Neural progenitor cell (in vitro differentiated cells): ENCODE results near the gene CRB3. TPM values are rescaled to one million over a fixed set of nuclear protein-coding genes. Genes with fewer than 3 reads are reported as not detected.

Experiments used
- DNase-seq: peaks from one replicate; pipeline ENCODE4 v3.0.0-alpha.2; 2016; ENCODE audit warnings: low spot score
- H2AFZ ChIP-seq: fragments of 200-600 bp; sonication (generic); replicated peaks from 2 replicates; pipeline ENCODE4 v1.6.1; 2016; ENCODE audit warnings: antibody characterized with exemption
- H3F3A ChIP-seq: fragments of 200-600 bp; sonication (generic); 2 replicates; pipeline ENCODE4 v1.6.1; 2016; ENCODE audit warnings: antibody characterized with exemption, low read depth
- H3K27ac ChIP-seq: fragments of 200-600 bp; sonication (generic); 2 replicates; pipeline ENCODE4 v1.5.1; 2016; ENCODE audit warnings: mild to moderate bottlenecking
- H3K27me3 ChIP-seq: fragments of 200-600 bp; sonication (generic); 2 replicates; pipeline ENCODE4 v1.6.1; 2016; ENCODE audit warnings: mild to moderate bottlenecking, moderate library complexity
- H3K36me3 ChIP-seq: fragments of 200-600 bp; sonication (generic); 2 replicates; pipeline ENCODE4 v1.5.1; 2016
- H3K4me1 ChIP-seq: fragments of 200-600 bp; sonication (generic); 2 replicates; pipeline ENCODE4 v1.6.1; 2016; ENCODE audit warnings: mixed run types
- H3K4me2 ChIP-seq: fragments of 200-600 bp; sonication (generic); 2 replicates; pipeline ENCODE4 v1.6.1; 2016
- H3K4me3 ChIP-seq: fragments of 200-600 bp; sonication (generic); 2 replicates; pipeline ENCODE4 v1.5.1; 2016
- H3K79me2 ChIP-seq: fragments of 200-600 bp; sonication (generic); 2 replicates; pipeline ENCODE4 v1.6.1; 2016; ENCODE audit warnings: low read depth
- H3K9ac ChIP-seq: fragments of 200-600 bp; sonication (generic); 2 replicates; pipeline ENCODE4 v1.6.1; 2016
- H3K9me3 ChIP-seq: fragments of 200-600 bp; sonication (generic); 2 replicates; pipeline ENCODE4 v1.5.1; 2016; ENCODE audit warnings: low read depth
- H4K20me1 ChIP-seq: fragments of 200-600 bp; sonication (generic); 2 replicates; pipeline ENCODE4 v1.6.1; 2016; ENCODE audit warnings: low read depth
- H3K27ac Mint-ChIP-seq: 3 replicates; pipeline ENCODE4 v1.8.0; 2021; ENCODE audit warnings: mixed read lengths
- H3K27me3 Mint-ChIP-seq: 2 replicates; pipeline ENCODE4 v1.8.0; 2022; ENCODE audit warnings: low read depth, mild to moderate bottlenecking, inconsistent platforms, moderate library complexity, mixed read lengths; ENCODE audit not compliant: insufficient read depth
- H3K36me3 Mint-ChIP-seq: 3 replicates; pipeline ENCODE4 v1.8.0; 2021; ENCODE audit warnings: mixed read lengths
- H3K4me1 Mint-ChIP-seq: 3 replicates; pipeline ENCODE4 v1.8.0; 2021; ENCODE audit warnings: mixed read lengths
- H3K4me3 Mint-ChIP-seq: 3 replicates; pipeline ENCODE4 v1.8.0; 2021; ENCODE audit warnings: mild to moderate bottlenecking, moderate library complexity, mixed read lengths
- H3K9me3 Mint-ChIP-seq: 3 replicates; pipeline ENCODE4 v1.8.0; 2020; ENCODE audit warnings: mixed read lengths
- EZH2 ChIP-seq: fragments of 200-600 bp; sonication (generic); IDR thresholded peaks from 2 replicates; pipeline ENCODE4 v1.6.1; 2017; ENCODE audit warnings: antibody characterized with exemption, mild to moderate bottlenecking, moderate library complexity
- EZH2phosphoT487 ChIP-seq: fragments of 200-600 bp; sonication (generic); IDR thresholded peaks from 2 replicates; pipeline ENCODE4 v1.6.1; 2017; ENCODE audit warnings: antibody characterized with exemption
- total RNA-seq: library from RNA; depleted of rRNA; stranded (reverse); fragments of >200 nt; gene quantifications from 2 replicates; pipeline ENCODE4 v1.2.3, GENCODE V29; 2015; ENCODE audit warnings: low replicate concordance
- TF ChIP-seq, protein P1 (sequence below): fragments of 200-600 bp; sonication (generic); IDR thresholded peaks from 2 replicates; pipeline ENCODE4 v1.5.1; 2017; ENCODE audit warnings: antibody characterized with exemption, mild to moderate bottlenecking

CRB3 gene
- total RNA-seq, 1 donor from 2014 or later, result 1.3 TPM

DNA sequence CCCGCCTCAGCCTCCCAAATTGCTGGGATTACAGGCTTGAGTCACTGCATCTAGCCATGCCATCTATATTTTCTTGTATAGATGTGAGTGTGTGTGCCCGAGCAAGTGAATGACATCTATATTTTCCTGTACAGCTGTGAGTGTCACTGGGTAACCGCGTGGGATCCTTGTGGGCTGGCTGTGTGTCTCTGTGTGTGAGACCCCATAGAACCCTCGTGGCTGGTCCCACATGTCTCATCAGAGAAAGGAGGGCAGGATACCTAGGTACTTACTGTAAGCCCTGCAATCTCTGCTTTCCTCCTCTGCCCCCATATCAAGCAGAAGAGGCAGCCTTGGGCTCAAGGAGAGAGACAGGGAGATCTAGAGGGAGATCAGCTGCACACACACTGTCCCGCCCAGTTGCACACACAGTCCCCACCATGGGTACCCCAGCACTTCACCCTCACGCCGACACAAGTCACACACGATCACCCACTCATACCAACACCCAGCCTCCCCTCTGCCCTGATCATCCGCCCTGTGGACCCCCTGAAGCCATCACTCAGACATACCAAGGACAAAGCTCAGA is 16.9 kb downstream of the CRB3 start:
- TF ChIP-seq, protein P1, sequence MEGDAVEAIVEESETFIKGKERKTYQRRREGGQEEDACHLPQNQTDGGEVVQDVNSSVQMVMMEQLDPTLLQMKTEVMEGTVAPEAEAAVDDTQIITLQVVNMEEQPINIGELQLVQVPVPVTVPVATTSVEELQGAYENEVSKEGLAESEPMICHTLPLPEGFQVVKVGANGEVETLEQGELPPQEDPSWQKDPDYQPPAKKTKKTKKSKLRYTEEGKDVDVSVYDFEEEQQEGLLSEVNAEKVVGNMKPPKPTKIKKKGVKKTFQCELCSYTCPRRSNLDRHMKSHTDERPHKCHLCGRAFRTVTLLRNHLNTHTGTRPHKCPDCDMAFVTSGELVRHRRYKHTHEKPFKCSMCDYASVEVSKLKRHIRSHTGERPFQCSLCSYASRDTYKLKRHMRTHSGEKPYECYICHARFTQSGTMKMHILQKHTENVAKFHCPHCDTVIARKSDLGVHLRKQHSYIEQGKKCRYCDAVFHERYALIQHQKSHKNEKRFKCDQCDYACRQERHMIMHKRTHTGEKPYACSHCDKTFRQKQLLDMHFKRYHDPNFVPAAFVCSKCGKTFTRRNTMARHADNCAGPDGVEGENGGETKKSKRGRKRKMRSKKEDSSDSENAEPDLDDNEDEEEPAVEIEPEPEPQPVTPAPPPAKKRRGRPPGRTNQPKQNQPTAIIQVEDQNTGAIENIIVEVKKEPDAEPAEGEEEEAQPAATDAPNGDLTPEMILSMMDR, result no peak
- TF ChIP-seq EZH2phosphoT487 (no peak), EZH2 (no peak)
- no peaks in the 10 kb centered on the region for H4K20me1 ChIP-seq
- H3K27ac Mint-ChIP-seq, result peak overlapping the region; percentile 54
- H3K4me1 Mint-ChIP-seq, result peaks cover 13% of the 10 kb centered on the region
- H2AFZ ChIP-seq, result no peak overlapping the region
- H3K9me3 Mint-ChIP-seq, result no peaks in the 10 kb centered on the region
- H3K9me3 ChIP-seq, result no peaks in the 10 kb centered on the region
- peaks cover 15% of the 10 kb centered on the region for H3K27me3 ChIP-seq
- no peaks in the 10 kb centered on the region for H3K79me2 ChIP-seq
- H3K36me3 ChIP-seq, result no peaks in the 10 kb centered on the region
- H3K27ac ChIP-seq, result no peak overlapping the region
- no peak overlapping the region for H3K4me2 ChIP-seq
- peak overlapping the region; percentile 6 for H3K4me3 Mint-ChIP-seq
- H3F3A ChIP-seq, result no peaks in the 10 kb centered on the region
- no peak overlapping the region for H3K9ac ChIP-seq
- no peaks in the 10 kb centered on the region for H3K36me3 Mint-ChIP-seq
- no peak overlapping the region for H3K4me3 ChIP-seq
- H3K27me3 Mint-ChIP-seq, result peaks cover 20% of the 10 kb centered on the region
- H3K4me1 ChIP-seq, result peaks cover 2% of the 10 kb centered on the region
- DNase-seq, result no peak

DNA sequence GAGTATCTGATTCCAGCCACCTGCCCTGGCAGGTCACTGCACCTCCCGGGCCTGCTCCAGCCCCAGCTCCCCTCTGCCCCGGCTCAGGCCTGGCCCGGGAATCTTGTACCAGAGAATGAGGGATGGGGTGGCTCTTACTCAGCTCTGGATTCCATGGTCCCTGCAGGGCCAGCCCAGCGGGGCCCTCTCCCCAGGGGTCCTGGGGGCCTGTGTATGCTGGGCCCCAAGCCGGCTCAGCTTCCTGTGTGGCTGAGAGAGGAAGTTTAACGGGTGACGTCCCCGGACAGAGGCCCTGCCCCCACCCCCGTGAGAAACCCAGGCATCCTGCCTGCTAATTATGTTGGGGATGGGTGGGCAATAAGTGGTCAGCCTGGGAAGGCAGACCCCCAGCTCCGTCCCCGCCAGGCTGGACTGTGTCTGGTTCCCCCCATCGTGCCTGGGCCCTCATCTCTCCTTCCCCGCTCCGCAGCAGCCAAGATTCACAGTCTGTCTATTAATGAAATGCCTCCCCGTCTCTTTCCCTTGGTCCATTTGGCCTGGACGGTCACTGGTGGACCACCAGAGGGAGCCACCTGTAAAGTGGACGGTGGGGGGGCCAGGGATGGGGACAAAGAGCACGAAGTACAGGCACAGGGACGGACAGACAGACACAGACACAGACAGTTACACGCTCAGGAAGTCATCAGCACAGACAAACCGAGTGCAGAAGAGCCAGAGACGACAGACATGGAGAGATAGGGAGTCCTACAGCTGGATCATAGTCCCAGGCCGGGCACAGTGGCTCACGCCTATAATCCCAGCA is 17.7 kb downstream of the CRB3 start, which contains the start of gene DENND1C:
Gene DENND1C (minus strand): TSS at position 247 of the 802 bp plus-strand sequence. CDS start 92 bp downstream, at position 155.
- H2AFZ ChIP-seq, result peak within 1 kb of the TSS; percentile 64
- H3K4me1 ChIP-seq, result peaks cover 2% of the 10 kb centered on the region
- H3K27ac ChIP-seq, result no peak within 1 kb of the TSS
- no peaks in the 10 kb centered on the region for H3F3A ChIP-seq
- H3K36me3 ChIP-seq, result no peaks in the 10 kb centered on the region
- peak; percentile 70 for DNase-seq
- H3K36me3 Mint-ChIP-seq, result no peaks in the 10 kb centered on the region
- no peak within 1 kb of the TSS for H3K4me2 ChIP-seq
- no peaks in the 10 kb centered on the region for H3K79me2 ChIP-seq
- no peak within 1 kb of the TSS for H3K9ac ChIP-seq
- peaks cover 18% of the 10 kb centered on the region for H3K27me3 Mint-ChIP-seq
- no peak within 1 kb of the TSS for H3K4me3 ChIP-seq
- H3K9me3 Mint-ChIP-seq, result no peaks in the 10 kb centered on the region
- no peaks in the 10 kb centered on the region for H3K9me3 ChIP-seq
- no peaks in the 10 kb centered on the region for H4K20me1 ChIP-seq
- no peak for TF ChIP-seq EZH2
- TF ChIP-seq, protein P1, result peak; percentile 80
- peak within 1 kb of the TSS; percentile 54 for H3K27ac Mint-ChIP-seq
- peak within 1 kb of the TSS; percentile 6 for H3K4me3 Mint-ChIP-seq
- H3K27me3 ChIP-seq, result peaks cover 7% of the 10 kb centered on the region
- H3K4me1 Mint-ChIP-seq, result peaks cover 11% of the 10 kb centered on the region

DNA sequence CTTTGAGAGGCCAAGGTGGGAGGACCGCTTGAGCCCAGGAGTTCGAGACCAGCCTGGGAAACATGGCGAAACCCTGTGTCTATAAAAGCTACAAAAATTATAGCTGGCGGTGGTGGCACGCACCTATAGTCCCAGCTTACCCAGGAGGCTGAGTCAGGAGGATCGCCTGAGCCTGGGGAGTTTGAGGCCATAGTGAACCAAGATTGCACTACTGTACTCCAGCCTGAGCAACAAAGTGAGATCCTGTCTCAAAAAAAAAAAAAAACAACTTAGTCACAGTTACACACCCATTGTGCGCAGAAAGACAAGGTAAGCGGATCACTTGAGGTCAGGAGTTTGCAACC is 18.2 kb downstream of the CRB3 start:
- Histone ChIP-seq H3K27ac (no peak overlapping the region), H3K4me1 (peaks cover 2% of the 10 kb centered on the region), H3K27me3 (peaks cover 1% of the 10 kb centered on the region), H3F3A (no peaks in the 10 kb centered on the region), H3K4me2 (no peak overlapping the region), H3K9me3 (no peaks in the 10 kb centered on the region), H3K9ac (no peak overlapping the region), H3K79me2 (no peaks in the 10 kb centered on the region), H3K36me3 (no peaks in the 10 kb centered on the region), H2AFZ (peak overlapping the region; percentile 64), H3K4me3 (no peak overlapping the region), H4K20me1 (no peaks in the 10 kb centered on the region)
- DNase-seq, result no peak
- Mint-ChIP-seq H3K27me3 (peaks cover 18% of the 10 kb centered on the region), H3K4me1 (peaks cover 11% of the 10 kb centered on the region), H3K9me3 (no peaks in the 10 kb centered on the region), H3K36me3 (no peaks in the 10 kb centered on the region), H3K27ac (no peak overlapping the region), H3K4me3 (no peak overlapping the region)
- TF ChIP-seq EZH2 (no peak), EZH2phosphoT487 (no peak)
- TF ChIP-seq, protein P1, result no peak
